GM21825 (cell line): ENCODE measurements around the gene KRT20.
A peak's percentile ranks its signal among the peaks of the same experiment; 100 is the strongest.
"Not testable (repeated sequence)": the region's sequence is repeated elsewhere in the genome, so short reads cannot be mapped to it uniquely, and the experiment has no call there.

ENCODE experiments used
- ATAC-seq: cut with Tn5 transposase; IDR thresholded peaks from one replicate; pipeline ENCODE4 v1.9.1; 2021; ENCODE audit warnings: mild to moderate bottlenecking, moderate library complexity; ENCODE audit not compliant: unreplicated experiment

KRT20 gene

GRCh38 chr17:40884708-40885512 lies at the start of gene KRT20:
Gene KRT20 (minus strand): TSS chr17:40885242. CDS start chr17:40885185, 57 bp downstream.
- ATAC-seq, result no peak

GRCh38 chr17:40932608-40933007 lies 47.6 kb upstream of the KRT20 start:
- no peak for ATAC-seq

- no peak for ATAC-seq
Measured at GRCh38 chr17:40931311-40931710, 46.3 kb upstream of the KRT20 start.

GRCh38 chr17:40926341-40926740 lies 41.3 kb upstream of the KRT20 start:
- ATAC-seq, result no peak

- no peak for ATAC-seq
Measured at GRCh38 chr17:40922239-40922638, 37.2 kb upstream of the KRT20 start.

GRCh38 chr17:40921026-40921425 lies 36.0 kb upstream of the KRT20 start:
- ATAC-seq, result no peak

- not testable (repeated sequence) for ATAC-seq
Measured at GRCh38 chr17:40917116-40917515, 32.1 kb upstream of the KRT20 start.

GRCh38 chr17:40916366-40916765 lies 31.3 kb upstream of the KRT20 start:
- ATAC-seq, result no peak

GRCh38 chr17:40915721-40916256 lies 30.7 kb upstream of the KRT20 start:
- ATAC-seq, result no peak

GRCh38 chr17:40915199-40915661 lies 30.2 kb upstream of the KRT20 start:
- ATAC-seq, result no peak

GRCh38 chr17:40914075-40914855 lies 29.2 kb upstream of the KRT20 start:
- no peak for ATAC-seq

- ATAC-seq, result no peak
Measured at GRCh38 chr17:40912486-40913210, 27.6 kb upstream of the KRT20 start.

GRCh38 chr17:40910441-40910841 lies 25.4 kb upstream of the KRT20 start:
- no peak for ATAC-seq

GRCh38 chr17:40909755-40910154 lies 24.7 kb upstream of the KRT20 start:
- ATAC-seq, result no peak

- ATAC-seq, result no peak
Measured at GRCh38 chr17:40909351-40909750, 24.3 kb upstream of the KRT20 start.

- ATAC-seq, result no peak
Measured at GRCh38 chr17:40906613-40907012, 21.6 kb upstream of the KRT20 start.

- ATAC-seq, result no peak
Measured at GRCh38 chr17:40905370-40905769, 20.3 kb upstream of the KRT20 start.

GRCh38 chr17:40903129-40903847 lies 18.2 kb upstream of the KRT20 start:
- ATAC-seq, result peak; percentile 52

GRCh38 chr17:40902498-40902897 lies 17.5 kb upstream of the KRT20 start:
- ATAC-seq, result no peak

GRCh38 chr17:40901981-40902474 lies 17.0 kb upstream of the KRT20 start:
- no peak for ATAC-seq
